A549 (cell line): ENCODE results near the gene HCN3. TPM values are rescaled to one million over a fixed set of nuclear protein-coding genes. Genes with fewer than 3 reads are reported as not detected.
A peak's percentile ranks its signal among the peaks of the same experiment; 100 is the strongest.
"Not testable (repeated sequence)": the region's sequence is repeated elsewhere in the genome, so short reads cannot be mapped to it uniquely, and the experiment has no call there.

Source experiments
- ATAC-seq, 2 experiments: fragments of 200-7000 bp in 1 of 2; fragments of >200 bp in 1 of 2; cut with Nextera tagmentation in 1 of 2; cut with Tn5 transposase in 1 of 2; 3 replicates each; pipeline versions ENCODE4 v1.8.0 to v1.9.1; 2018 to 2020; ENCODE audit warnings: mild to moderate bottlenecking in 1 of 2, moderate library complexity in 1 of 2
- CTCF ChIA-PET: fragments of 300-600 bp; sonication (Branson Sonifier 250); formaldehyde crosslinking; extraction: SDS; loops from one replicate; lab custom pipeline; 2021; ENCODE audit warnings: antibody characterized with exemption, inconsistent platforms; lab: Yijun Ruan, JAX
- POLR2A ChIA-PET: fragments of 350-600 bp; formaldehyde crosslinking; extraction: SDS; loops from one replicate; lab custom pipeline; 2021; ENCODE audit warnings: antibody characterized with exemption, inconsistent platforms; lab: Yijun Ruan, JAX
- DNase-seq, 2 experiments: peaks; one replicate each; pipeline versions ENCODE4 v3.0.0 to v3.0.0-alpha.2; 2011 to 2016; ENCODE audit warnings: low read depth in 1 of 2, low spot score in 1 of 2
- FAIRE-seq: peaks from 2 replicates; lab custom pipeline; 2011; peaks lifted over from hg19 to GRCh38; lab: Jason Lieb, UNC
- H3K27ac ChIP-seq, 2 experiments: fragments of >200 bp; sonication (Bioruptor Twin); formaldehyde crosslinking; 3 replicates each; pipeline ENCODE4 v1.5.1; 2016 to 2017
- H3K4me1 ChIP-seq: fragments of >200 bp; sonication (Bioruptor Twin); formaldehyde crosslinking; 3 replicates; pipeline ENCODE4 v1.6.1; 2016
- H3K4me2 ChIP-seq: fragments of >200 bp; sonication (Bioruptor Twin); formaldehyde crosslinking; 3 replicates; pipeline ENCODE4 v1.6.1; 2016
- H3K4me3 ChIP-seq: fragments of >200 bp; sonication (Bioruptor Twin); formaldehyde crosslinking; 3 replicates; pipeline ENCODE4 v1.5.1; 2016
- H3K9me3 ChIP-seq: fragments of >200 bp; sonication (Bioruptor Twin); formaldehyde crosslinking; 3 replicates; pipeline ENCODE4 v1.6.1; 2016
- CBX8 ChIP-seq: fragments of 200-600 bp; sonication (generic); IDR thresholded peaks from 2 replicates; pipeline ENCODE4 v1.6.1; 2016
- CEBPB ChIP-seq, 2 experiments: fragments of >200 bp in 1 of 2; sonication (Bioruptor Twin) in 1 of 2; formaldehyde crosslinking in 1 of 2; IDR thresholded peaks; 2 replicates each; pipeline ENCODE4 v1.6.1; 2012 to 2016
- CHD2 ChIP-seq: fragments of 150-350 bp; IDR thresholded peaks from 2 replicates; pipeline ENCODE4 v1.6.1; 2014; ENCODE audit warnings: low read length; ENCODE audit not compliant: partially characterized antibody
- ELK1 ChIP-seq: fragments of 150-350 bp; IDR thresholded peaks from 2 replicates; pipeline ENCODE4 v1.6.1; 2014; ENCODE audit warnings: low read depth, mild to moderate bottlenecking, low read length
- EP300 ChIP-seq, 2 experiments: fragments of >200 bp; sonication (Bioruptor Twin); formaldehyde crosslinking; IDR thresholded peaks; 2 replicates in 1 of 2; 3 replicates in 1 of 2; pipeline ENCODE4 v1.6.1; 2016 to 2017
- FOSB ChIP-seq: fragments of 250-450 bp; sonication (Bioruptor Pico); IDR thresholded peaks from 2 replicates; pipeline ENCODE4 v1.5.0; 2020; ENCODE audit warnings: mild to moderate bottlenecking, moderate library complexity
- FOSL2 ChIP-seq, 2 experiments: fragments of 450-650 bp in 1 of 2; fragments of >200 bp in 1 of 2; sonication (Bioruptor Twin) in 1 of 2; formaldehyde crosslinking; IDR thresholded peaks; 2 replicates each; pipeline versions ENCODE4 v1.5.0 to v1.6.1; 2016 to 2020; ENCODE audit warnings: mild to moderate bottlenecking in 1 of 2, moderate library complexity in 1 of 2
- FOXS1 ChIP-seq: fragments of 250-450 bp; sonication (Bioruptor Pico); IDR thresholded peaks from 2 replicates; pipeline ENCODE4 v1.5.0; 2020; ENCODE audit warnings: mild to moderate bottlenecking, moderate library complexity
- GATA3 ChIP-seq: IDR thresholded peaks from 2 replicates; pipeline ENCODE4 v1.6.1; 2012; ENCODE audit warnings: borderline replicate concordance
- HEYL ChIP-seq: fragments of 250-450 bp; sonication (Bioruptor Pico); IDR thresholded peaks from 2 replicates; pipeline ENCODE4 v1.8.0; 2021; ENCODE audit warnings: mild to moderate bottlenecking, moderate library complexity
- KDM5A ChIP-seq: fragments of 200-600 bp; sonication (generic); IDR thresholded peaks from 2 replicates; pipeline ENCODE4 v1.6.1; 2016; ENCODE audit warnings: antibody characterized with exemption, mild to moderate bottlenecking
- MYC ChIP-seq: IDR thresholded peaks from 2 replicates; pipeline ENCODE4 v1.6.1; 2012; ENCODE audit warnings: mild to moderate bottlenecking, inconsistent platforms, low read length, improper control_type of control experiment, borderline replicate concordance
- NFE2L2 ChIP-seq: fragments of 150-350 bp; conservative IDR thresholded peaks from 2 replicates; pipeline ENCODE4 v1.6.1; 2014; ENCODE audit warnings: low read length
- NPAS2 ChIP-seq: fragments of 250-450 bp; sonication (Bioruptor Pico); IDR thresholded peaks from 2 replicates; pipeline ENCODE4 v1.8.0; 2022; ENCODE audit warnings: mild to moderate bottlenecking, moderate library complexity, borderline replicate concordance
- POLR2A ChIP-seq: IDR thresholded peaks from 2 replicates; pipeline ENCODE4 v1.6.1; 2012; ENCODE audit warnings: mild to moderate bottlenecking, low read length
- RARB ChIP-seq: fragments of 250-450 bp; sonication (Bioruptor Pico); IDR thresholded peaks from 2 replicates; pipeline ENCODE4 v1.8.0; 2021; ENCODE audit warnings: mild to moderate bottlenecking, moderate library complexity
- REST ChIP-seq: fragments of 200-600 bp; sonication (generic); IDR thresholded peaks from 2 replicates; pipeline ENCODE4 v1.6.1; 2016; ENCODE audit warnings: antibody characterized with exemption, mild to moderate bottlenecking, moderate library complexity
- RFX5 ChIP-seq: fragments of 450-650 bp; IDR thresholded peaks from 2 replicates; pipeline ENCODE4 v1.7.1; 2014; ENCODE audit warnings: antibody characterized with exemption, mild to moderate bottlenecking, moderate library complexity
- SMC3 ChIP-seq: fragments of >200 bp; sonication (Bioruptor Twin); formaldehyde crosslinking; IDR thresholded peaks from 3 replicates; pipeline ENCODE4 v1.6.1; 2018; ENCODE audit warnings: inconsistent platforms
- SREBF2 ChIP-seq: fragments of 450-650 bp; IDR thresholded peaks from 2 replicates; pipeline ENCODE4 v1.6.1; 2014; ENCODE audit warnings: mild to moderate bottlenecking, moderate library complexity
- ZC3H11A ChIP-seq: fragments of 450-650 bp; IDR thresholded peaks from 2 replicates; pipeline ENCODE4 v1.6.1; 2014; ENCODE audit warnings: antibody characterized with exemption, mild to moderate bottlenecking
- ZFP36 ChIP-seq: fragments of 450-650 bp; IDR thresholded peaks from 2 replicates; pipeline ENCODE4 v1.6.1; 2014; ENCODE audit warnings: borderline replicate concordance; ENCODE audit not compliant: partially characterized antibody
- ZNF302 ChIP-seq: fragments of 250-450 bp; sonication (Bioruptor Pico); IDR thresholded peaks from 2 replicates; pipeline ENCODE4 v1.9.0; 2021; ENCODE audit warnings: inconsistent platforms, mild to moderate bottlenecking, moderate library complexity
- ZSCAN20 ChIP-seq: fragments of 250-450 bp; sonication (Bioruptor Pico); IDR thresholded peaks from 2 replicates; pipeline ENCODE4 v1.8.0; 2022; ENCODE audit warnings: mild to moderate bottlenecking, moderate library complexity
- WGBS: methylation state at CpG from one replicate; pipeline ENCODE4 v1.1.6; 2017; ENCODE audit errors: missing lambda C conversion rate; 5-methylcytosine and 5-hydroxymethylcytosine counted together
- polyA plus RNA-seq, 4 experiments: library from polyadenylated mRNA; depleted of rRNA in 3 of 4; stranded (reverse); fragments of >200 nt; fragmentation: RNase III in 1 of 4; extraction: RNeasy Plus Mini Kit Qiagen cat#74134 plus additional on column Dnase treatment in 1 of 4; gene quantifications; 2 replicates in 3 of 4; 3 replicates in 1 of 4; pipeline ENCODE4 v1.2.3, GENCODE V29; 2011 to 2017

The HCN3 gene
- polyA plus RNA-seq, 2 of the 4 experiments (the other 2 are of a cell fraction) = 4.1 to 8.1 TPM

GRCh38 chr1:155326020-155326526 is 48.8 kb downstream of the HCN3 start:
- ATAC-seq (no peak), DNase-seq (no peak), FAIRE-seq (no peak)
- peak overlapping the region; percentile 80 for H3K4me2 ChIP-seq
- peaks cover 20% of the 10 kb centered on the region for H3K4me1 ChIP-seq
- 94% methylated on average over 6 of the region's 6 CpGs for WGBS
- TF ChIP-seq POLR2A = no peak
- H3K27ac ChIP-seq = peak overlapping the region in 1 of 2 experiments; percentile 98; a peak in 3 of 6 replicates
- no peaks in the 10 kb centered on the region for H3K9me3 ChIP-seq
- ChIA-PET CTCF (interaction anchor here (1.0 to 7.7 kb wide), 9 partner anchors 8 to 266 kb away, joined by 3 to 149 read pairs (median 7); partner anchors contain the start of gene FDPS), POLR2A (no interaction called here)
- H3K4me3 ChIP-seq = no peak overlapping the region

- FAIRE-seq (no peak), ATAC-seq (no peak), DNase-seq (no peak)
- Histone ChIP-seq H3K27ac (0 out of 6 replicates have a peak overlapping the region, but pooled peaks of 1 of the 2 experiments have one; percentile 15), H3K4me2 (no peak overlapping the region), H3K4me3 (no peak overlapping the region), H3K9me3 (no peaks in the 10 kb centered on the region), H3K4me1 (peaks cover 19% of the 10 kb centered on the region)
- ChIA-PET POLR2A (no interaction called here), CTCF (interaction anchor here (0.6 to 7.7 kb wide), 8 partner anchors 8 to 388 kb away, joined by 3 to 149 read pairs (median 4); partner anchors contain the start of gene FDPS)
- 88% methylated on average over 5 of the region's 7 CpGs for WGBS
- no peak for TF ChIP-seq SREBF2
- no peak for TF ChIP-seq ZSCAN20
- no peak for TF ChIP-seq HEYL (CRISPR knock-in tag)
- no peak for TF ChIP-seq ZC3H11A
- TF ChIP-seq RARB = no peak
- TF ChIP-seq REST = no peak
- no peak for TF ChIP-seq FOSL2 (IDR thresholded peaks at IDR 0.05)
- no peak for TF ChIP-seq FOSL2 (CRISPR knock-in tag; IDR thresholded peaks at IDR 0.05)
- no peak for TF ChIP-seq FOXS1 (CRISPR knock-in tag)
- no peak for TF ChIP-seq CEBPB (IDR thresholded peaks at IDR 0.05)
- no peak for TF ChIP-seq NFE2L2
These were observed 49.4 kb downstream of the HCN3 start for GRCh38 chr1:155326631-155327037.

- no peak for FAIRE-seq
- CTCF ChIA-PET = interaction anchor here (0.7 to 6.3 kb wide), 7 partner anchors 10 to 243 kb away, joined by 3 to 43 read pairs (median 7); partner anchors contain the start of gene FDPS
- H3K27ac ChIP-seq = no peak overlapping the region
These were observed 50.7 kb downstream of the HCN3 start for GRCh38 chr1:155327981-155328380.

GRCh38 chr1:155328856-155329255 is 51.6 kb downstream of the HCN3 start:
- 87% methylated on average over 7 of the region's 7 CpGs for WGBS
- ATAC-seq, H3K4me2 ChIP-seq, H3K27ac ChIP-seq, FAIRE-seq, H3K9me3 ChIP-seq, DNase-seq, H3K4me3 ChIP-seq: not testable (repeated sequence)
- CTCF ChIA-PET = interaction anchor here (0.7 to 1.9 kb wide), 5 partner anchors 39 to 1160 kb away, joined by 3 to 11 read pairs (median 4); no protein-coding TSS in a partner anchor
- POLR2A ChIA-PET = interaction anchor here (0.6 kb wide), 1 partner anchor 236 kb away, joined by 3 read pairs; no protein-coding TSS in a partner anchor
- H3K4me1 ChIP-seq = peaks cover 10% of the 10 kb centered on the region

More at GRCh38 chr1:155327981-155328380, 50.7 kb downstream of the HCN3 start:
- no peak overlapping the region for H3K4me2 ChIP-seq
- POLR2A ChIA-PET = no interaction called here
- no peak overlapping the region for H3K4me3 ChIP-seq
- TF ChIP-seq ZNF302 = no peak
- TF ChIP-seq CEBPB (IDR thresholded peaks at IDR 0.05) = no peak
- no peak for TF ChIP-seq ELK1
- TF ChIP-seq GATA3 = no peak
- no peak for TF ChIP-seq KDM5A
- no peak for TF ChIP-seq FOSB (CRISPR knock-in tag)
- no peak for TF ChIP-seq ZFP36
- TF ChIP-seq CHD2 = no peak
- no peak for TF ChIP-seq CBX8
- no peak for TF ChIP-seq RARB
- TF ChIP-seq EP300 (IDR thresholded peaks at IDR 0.05) = no peak
- no peak for TF ChIP-seq ZC3H11A
- TF ChIP-seq HEYL (CRISPR knock-in tag) = no peak
- no peak for TF ChIP-seq NPAS2 (CRISPR knock-in tag)
- no peak for TF ChIP-seq SMC3
- no peak for TF ChIP-seq RFX5
- no peak for TF ChIP-seq FOSL2 (IDR thresholded peaks at IDR 0.05)
- TF ChIP-seq FOSL2 (CRISPR knock-in tag; IDR thresholded peaks at IDR 0.05) = no peak
- TF ChIP-seq MYC = no peak
- DNase-seq (no peak), ATAC-seq (no peak)
- no peaks in the 10 kb centered on the region for H3K9me3 ChIP-seq
- H3K4me1 ChIP-seq = peaks cover 10% of the 10 kb centered on the region
- 84% methylated on average over 4 of the region's 4 CpGs for WGBS
